Measurements from ENCODE around the gene NTNG1. TPM values are rescaled to one million over a fixed set of nuclear protein-coding genes. Genes with fewer than 3 reads are reported as not detected.
"Not testable (repeated sequence)": the region's sequence is repeated elsewhere in the genome, so short reads cannot be mapped to it uniquely, and the experiment has no call there.

NTNG1 gene
- total and polyA plus RNA-seq, 8 donors: 5.7 to 28.0 (median 22.3) TPM

GRCh38 chr1:107158991-107159390 lies 18.2 kb downstream of the NTNG1 start:
- TF ChIP-seq, protein P1, sequence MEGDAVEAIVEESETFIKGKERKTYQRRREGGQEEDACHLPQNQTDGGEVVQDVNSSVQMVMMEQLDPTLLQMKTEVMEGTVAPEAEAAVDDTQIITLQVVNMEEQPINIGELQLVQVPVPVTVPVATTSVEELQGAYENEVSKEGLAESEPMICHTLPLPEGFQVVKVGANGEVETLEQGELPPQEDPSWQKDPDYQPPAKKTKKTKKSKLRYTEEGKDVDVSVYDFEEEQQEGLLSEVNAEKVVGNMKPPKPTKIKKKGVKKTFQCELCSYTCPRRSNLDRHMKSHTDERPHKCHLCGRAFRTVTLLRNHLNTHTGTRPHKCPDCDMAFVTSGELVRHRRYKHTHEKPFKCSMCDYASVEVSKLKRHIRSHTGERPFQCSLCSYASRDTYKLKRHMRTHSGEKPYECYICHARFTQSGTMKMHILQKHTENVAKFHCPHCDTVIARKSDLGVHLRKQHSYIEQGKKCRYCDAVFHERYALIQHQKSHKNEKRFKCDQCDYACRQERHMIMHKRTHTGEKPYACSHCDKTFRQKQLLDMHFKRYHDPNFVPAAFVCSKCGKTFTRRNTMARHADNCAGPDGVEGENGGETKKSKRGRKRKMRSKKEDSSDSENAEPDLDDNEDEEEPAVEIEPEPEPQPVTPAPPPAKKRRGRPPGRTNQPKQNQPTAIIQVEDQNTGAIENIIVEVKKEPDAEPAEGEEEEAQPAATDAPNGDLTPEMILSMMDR (IDR thresholded peaks at IDR 0.05): no peak
- H3K4me1 ChIP-seq: no peaks in the 10 kb centered on the region
- peak in 1 of 4 donors; percentile 24 for DNase-seq
- H3K9me3 ChIP-seq: no peaks in the 10 kb centered on the region
- no peak overlapping the region for H3K4me3 ChIP-seq
- H3K27ac ChIP-seq: peak overlapping the region in 1 of 2 donors; percentile 30
- H3K27me3 ChIP-seq: peaks cover 0 to 13% of the 10 kb centered on the region in 2 donors
- H3K36me3 ChIP-seq: no peaks in the 10 kb centered on the region
- intact Hi-C loops (cut with DNase I): no loop called here
- no peak for ATAC-seq

DNA sequence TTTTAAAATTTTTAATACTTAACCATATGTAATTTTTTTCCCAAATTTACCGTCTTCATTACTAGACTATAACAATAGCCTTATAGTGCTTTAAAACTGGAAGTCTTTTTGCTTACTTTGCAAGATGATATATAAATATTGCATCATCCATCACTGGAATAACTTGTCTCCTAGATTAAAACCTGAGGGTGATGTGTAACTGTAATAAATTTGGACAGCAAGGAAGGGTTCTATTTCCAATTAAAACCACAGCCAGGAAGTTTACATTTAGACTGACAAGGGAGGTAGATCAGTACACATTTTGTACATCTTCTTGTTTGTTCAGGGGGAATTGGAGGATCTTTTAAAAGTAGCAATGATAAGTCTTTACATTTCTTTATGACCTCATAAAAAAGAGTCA lies 21.9 kb downstream of the NTNG1 start:
- peaks cover 0 to 7% of the 10 kb centered on the region in 2 donors for H3K9me3 ChIP-seq
- ATAC-seq (no peak), DNase-seq (no peak)
- no peaks in the 10 kb centered on the region for H3K4me1 ChIP-seq
- intact Hi-C loops (cut with DNase I): no loop called here
- H3K27ac ChIP-seq: no peak overlapping the region
- TF ChIP-seq, protein P1 (IDR thresholded peaks at IDR 0.05): no peak
- H3K4me3 ChIP-seq: no peak overlapping the region
- peaks cover 0 to 8% of the 10 kb centered on the region in 2 donors for H3K27me3 ChIP-seq
- H3K36me3 ChIP-seq: no peaks in the 10 kb centered on the region

DNA sequence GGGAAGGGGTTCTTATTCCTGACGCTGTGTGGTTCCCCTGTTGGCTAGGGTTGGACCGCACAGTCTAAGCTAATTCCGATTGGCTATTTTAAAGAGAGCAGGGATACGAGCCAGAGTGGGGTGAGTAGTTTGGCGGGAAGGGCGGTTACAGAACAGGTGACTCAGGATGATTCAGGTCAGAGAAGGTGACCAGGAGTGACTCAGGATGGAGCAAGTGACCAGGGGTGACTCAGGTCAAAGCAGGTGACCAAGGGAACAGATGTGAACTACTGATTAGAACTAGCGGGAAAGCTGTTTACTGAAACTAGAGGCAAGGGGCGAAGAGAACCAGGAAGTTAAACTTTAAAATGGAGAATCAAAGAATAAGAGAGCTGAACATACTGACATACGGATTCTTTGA lies 24.1 kb downstream of the NTNG1 start:
- H3K36me3 ChIP-seq; H3K4me1 ChIP-seq; DNase-seq; H3K27ac ChIP-seq; ATAC-seq; H3K9me3 ChIP-seq; H3K4me3 ChIP-seq; intact Hi-C loops (cut with DNase I): not testable (repeated sequence)
- H3K27me3 ChIP-seq: peaks cover 0 to 14% of the 10 kb centered on the region in 2 donors

- ATAC-seq (no peak), DNase-seq (no peak)
- TF ChIP-seq, protein P1 (IDR thresholded peaks at IDR 0.05): no peak
- Histone ChIP-seq H3K4me3 (no peak overlapping the region), H3K4me1 (no peaks in the 10 kb centered on the region), H3K36me3 (no peaks in the 10 kb centered on the region), H3K27me3 (peaks cover 0 to 6% of the 10 kb centered on the region in 2 donors), H3K27ac (no peak overlapping the region), H3K9me3 (peaks cover 0 to 9% of the 10 kb centered on the region in 2 donors)
- intact Hi-C loops (cut with DNase I): no loop called here
Measured at GRCh38 chr1:107169615-107170014, 28.8 kb downstream of the NTNG1 start.

GRCh38 chr1:107171333-107171732 lies 30.5 kb downstream of the NTNG1 start:
- ATAC-seq: no peak
- Histone ChIP-seq H3K27me3 (peaks cover 0 to 6% of the 10 kb centered on the region in 2 donors), H3K36me3 (no peaks in the 10 kb centered on the region), H3K27ac (no peak overlapping the region), H3K9me3 (peaks cover 0 to 2% of the 10 kb centered on the region in 2 donors), H3K4me3 (no peak overlapping the region), H3K4me1 (no peaks in the 10 kb centered on the region)
- TF ChIP-seq, protein P1 (IDR thresholded peaks at IDR 0.05): no peak
- intact Hi-C loops (cut with DNase I): no loop called here
- DNase-seq: peak in 1 of 4 donors; percentile 31
